GM06990 (cell line): ENCODE measurements around the gene MTIF3.

Experiments
- DNase-seq: peaks from one replicate; pipeline ENCODE4 v3.0.0-alpha.2; 2011; ENCODE audit not compliant: insufficient read length; ENCODE audit errors: extremely low read depth
- H3K27me3 ChIP-seq: replicated peaks from 2 replicates; pipeline ENCODE4 v1.6.0; 2011; ENCODE audit warnings: low read length; ENCODE audit not compliant: control insufficient read depth, insufficient read depth
- H3K36me3 ChIP-seq: 2 replicates; pipeline ENCODE4 v1.5.1; 2011; ENCODE audit warnings: low read length; ENCODE audit not compliant: control insufficient read depth, insufficient read depth
- H3K4me3 ChIP-seq: replicated peaks from 2 replicates; pipeline ENCODE4 v1.5.1; 2011; ENCODE audit warnings: low read depth, mild to moderate bottlenecking, control low read depth, low read length
- TF ChIP-seq, protein P1 (sequence below): IDR thresholded peaks from 2 replicates; pipeline ENCODE4 v1.5.1; 2011; ENCODE audit warnings: low read length, control low read depth, mild to moderate bottlenecking, inconsistent platforms; ENCODE audit not compliant: insufficient read depth, poor library complexity, severe bottlenecking

The MTIF3 gene

DNA sequence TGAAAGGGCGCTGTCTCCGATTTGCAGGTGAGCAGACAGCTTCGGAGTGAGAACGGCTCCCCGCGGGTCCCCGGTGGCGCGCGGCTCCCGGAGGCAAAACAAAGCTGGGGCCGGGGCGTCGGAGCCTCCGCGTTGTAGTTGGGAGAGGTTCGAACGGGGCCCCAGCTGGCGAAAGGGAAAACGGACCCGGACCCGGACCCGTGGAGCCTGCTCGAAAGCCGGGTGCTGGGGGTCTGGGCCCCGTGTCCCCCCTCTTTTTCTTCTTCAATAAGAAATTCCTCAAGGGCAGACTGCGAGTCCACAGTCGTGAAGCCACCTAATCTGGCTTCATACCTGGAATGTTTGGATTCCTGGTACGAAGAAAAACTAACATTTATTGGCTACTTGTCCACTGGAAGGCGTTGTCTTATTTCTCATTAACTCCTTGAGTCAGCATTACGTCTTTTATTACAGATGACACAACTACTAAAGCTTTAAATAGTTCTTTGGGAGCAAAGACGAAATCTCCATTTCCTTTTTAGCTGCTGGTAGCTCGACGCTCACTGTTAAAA lies 632 bp upstream of the MTIF3 start:
- TF ChIP-seq, protein P1, sequence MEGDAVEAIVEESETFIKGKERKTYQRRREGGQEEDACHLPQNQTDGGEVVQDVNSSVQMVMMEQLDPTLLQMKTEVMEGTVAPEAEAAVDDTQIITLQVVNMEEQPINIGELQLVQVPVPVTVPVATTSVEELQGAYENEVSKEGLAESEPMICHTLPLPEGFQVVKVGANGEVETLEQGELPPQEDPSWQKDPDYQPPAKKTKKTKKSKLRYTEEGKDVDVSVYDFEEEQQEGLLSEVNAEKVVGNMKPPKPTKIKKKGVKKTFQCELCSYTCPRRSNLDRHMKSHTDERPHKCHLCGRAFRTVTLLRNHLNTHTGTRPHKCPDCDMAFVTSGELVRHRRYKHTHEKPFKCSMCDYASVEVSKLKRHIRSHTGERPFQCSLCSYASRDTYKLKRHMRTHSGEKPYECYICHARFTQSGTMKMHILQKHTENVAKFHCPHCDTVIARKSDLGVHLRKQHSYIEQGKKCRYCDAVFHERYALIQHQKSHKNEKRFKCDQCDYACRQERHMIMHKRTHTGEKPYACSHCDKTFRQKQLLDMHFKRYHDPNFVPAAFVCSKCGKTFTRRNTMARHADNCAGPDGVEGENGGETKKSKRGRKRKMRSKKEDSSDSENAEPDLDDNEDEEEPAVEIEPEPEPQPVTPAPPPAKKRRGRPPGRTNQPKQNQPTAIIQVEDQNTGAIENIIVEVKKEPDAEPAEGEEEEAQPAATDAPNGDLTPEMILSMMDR = no peak
- Histone ChIP-seq H3K36me3 (no peaks in the 10 kb centered on the region), H3K27me3 (no peaks in the 10 kb centered on the region), H3K4me3 (peak overlapping the region; percentile 79)
- no peak for DNase-seq

DNA sequence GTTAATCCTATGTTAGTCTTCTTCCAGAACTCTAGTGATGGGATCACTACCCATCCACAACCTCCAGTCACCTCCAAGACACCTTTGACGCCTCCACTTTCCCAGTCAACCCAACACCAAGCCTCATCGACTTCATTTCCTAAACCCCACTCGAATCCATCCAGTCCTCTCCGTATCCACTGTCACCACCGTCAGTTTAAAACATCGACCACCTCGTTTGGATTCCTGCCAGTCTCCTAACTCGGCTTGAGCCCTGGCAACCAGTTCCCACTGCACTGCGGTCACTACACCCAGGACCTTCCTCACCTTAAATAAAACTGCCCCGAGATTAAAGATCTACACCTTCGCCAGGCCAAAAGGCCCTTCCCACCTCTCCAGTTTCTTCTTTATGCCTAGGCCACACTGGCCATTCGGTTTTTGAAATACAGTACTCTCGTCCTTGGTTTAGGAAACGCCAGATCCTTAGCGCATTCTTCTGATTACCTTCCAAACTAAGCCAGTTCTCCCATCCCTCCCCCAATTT lies 1.2 kb downstream of the MTIF3 start:
- TF ChIP-seq, protein P1 = no peak
- Histone ChIP-seq H3K27me3 (no peaks in the 10 kb centered on the region), H3K36me3 (peaks cover 2% of the 10 kb centered on the region), H3K4me3 (peak overlapping the region; percentile 79)
- no peak for DNase-seq

DNA sequence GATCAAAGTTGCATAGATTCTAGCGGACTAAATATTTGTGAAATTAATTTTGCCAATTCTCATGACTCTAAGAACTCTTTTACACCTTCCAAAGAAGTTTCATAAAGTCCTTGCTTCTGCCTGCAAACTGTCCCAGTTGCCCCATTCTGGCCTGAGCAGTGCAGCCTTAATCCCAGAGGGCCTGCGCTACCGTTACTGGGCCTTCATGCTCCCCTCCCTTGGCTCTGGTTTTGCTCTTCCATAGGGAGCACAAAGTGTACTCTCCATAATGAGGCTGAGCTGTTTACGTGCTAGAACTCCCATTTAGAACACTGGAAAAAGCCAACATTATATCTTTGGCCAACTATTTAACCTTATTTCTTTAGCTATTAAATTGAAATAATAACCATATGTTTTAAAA lies 2.1 kb downstream of the MTIF3 start:
- Histone ChIP-seq H3K4me3 (peak overlapping the region; percentile 30), H3K27me3 (no peaks in the 10 kb centered on the region), H3K36me3 (peaks cover 2% of the 10 kb centered on the region)
- no peak for DNase-seq
- TF ChIP-seq, protein P1 = no peak

GRCh38 chr13:27446986-27447583 lies 3.3 kb downstream of the MTIF3 start:
- H3K4me3 ChIP-seq = peak overlapping the region; percentile 26; the same call in 1 of the 2 replicates
- peaks cover 3% of the 10 kb centered on the region for H3K36me3 ChIP-seq
- H3K27me3 ChIP-seq = no peaks in the 10 kb centered on the region
- TF ChIP-seq, protein P1 = no peak
- DNase-seq = no peak

DNA sequence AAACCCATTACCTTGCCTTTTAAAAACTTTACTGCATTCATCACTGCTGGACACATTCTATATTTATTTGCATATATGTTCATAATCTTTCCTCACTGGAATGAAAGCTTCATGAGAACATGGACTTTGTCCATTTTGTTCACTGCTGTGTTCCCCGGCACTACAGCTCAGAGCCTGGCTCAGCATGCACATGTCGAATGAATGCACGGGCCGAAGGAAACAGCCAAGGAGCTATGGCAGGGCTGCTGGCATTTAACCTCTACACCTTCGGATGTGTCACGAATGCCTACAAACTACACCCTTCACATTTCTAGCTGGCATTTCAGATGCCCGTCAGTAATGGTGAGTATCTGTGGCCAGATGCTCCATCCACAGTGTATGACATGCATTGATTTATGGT lies 7.6 kb downstream of the MTIF3 start:
- TF ChIP-seq, protein P1 = no peak
- Histone ChIP-seq H3K27me3 (no peaks in the 10 kb centered on the region), H3K4me3 (no peak overlapping the region), H3K36me3 (peaks cover 3% of the 10 kb centered on the region)
- DNase-seq = no peak
